IMR-90 (cell line): ENCODE results near the gene ADORA2A. TPM values are rescaled to one million over a fixed set of nuclear protein-coding genes. Genes with fewer than 3 reads are reported as not detected.

ENCODE experiments used
- ATAC-seq: fragments of 200-7000 bp; cut with Tn5 transposase; 2 replicates; pipeline ENCODE4 v1.9.1; 2020; ENCODE audit warnings: low read depth, mild to moderate bottlenecking, moderate library complexity
- BruUV-seq: library from RNA; stranded (reverse); fragments of 400-500 nt; replicated peaks from 2 replicates; lab custom pipeline; 2021; lab: Mats Ljungman, UMichigan
- CTCF ChIA-PET: fragments of 300-600 bp; formaldehyde crosslinking; extraction: SDS; loops from one replicate; lab custom pipeline; 2021; ENCODE audit warnings: antibody characterized with exemption; lab: Yijun Ruan, JAX
- POLR2A ChIA-PET: fragments of 300-600 bp; sonication (Branson Sonifier 250); formaldehyde crosslinking; loops from one replicate; lab custom pipeline; 2022; ENCODE audit warnings: antibody characterized with exemption; ENCODE audit not compliant: unreplicated experiment; lab: Charles Lee
- DNase-seq: peaks from one replicate; pipeline ENCODE4 v3.0.0; 2013
- H2AFZ ChIP-seq: replicated peaks from 2 replicates; pipeline ENCODE3; 2013; ENCODE audit warnings: low read length, mild to moderate bottlenecking; ENCODE audit not compliant: poor library complexity
- H2AK5ac ChIP-seq: 2 replicates; pipeline ENCODE4 v1.6.1; 2013; ENCODE audit warnings: low read depth, low read length, inconsistent platforms
- H2AK9ac ChIP-seq: replicated peaks from 2 replicates; pipeline ENCODE3; 2013; ENCODE audit warnings: mild to moderate bottlenecking, low read depth, low read length, moderate library complexity; ENCODE audit not compliant: poor library complexity
- H2BK120ac ChIP-seq: 2 replicates; pipeline ENCODE4 v1.6.1; 2013; ENCODE audit warnings: low read depth, low read length, inconsistent platforms
- H2BK15ac ChIP-seq: 3 replicates; pipeline ENCODE4 v1.6.1; 2013; ENCODE audit warnings: low read depth, low read length, inconsistent platforms
- H2BK20ac ChIP-seq: 2 replicates; pipeline ENCODE4 v1.6.1; 2013; ENCODE audit warnings: low read depth, mild to moderate bottlenecking, inconsistent platforms, low read length, moderate library complexity
- H2BK5ac ChIP-seq: 2 replicates; pipeline ENCODE4 v1.6.1; 2013; ENCODE audit warnings: mild to moderate bottlenecking, low read depth, low read length, inconsistent platforms; ENCODE audit not compliant: poor library complexity, severe bottlenecking
- H3K14ac ChIP-seq: replicated peaks from 2 replicates; pipeline ENCODE4 v1.6.1; 2013; ENCODE audit warnings: low read depth, low read length, inconsistent platforms
- H3K18ac ChIP-seq: 2 replicates; pipeline ENCODE4 v1.6.1; 2013; ENCODE audit warnings: low read depth, low read length, control low read depth
- H3K23ac ChIP-seq: 2 replicates; pipeline ENCODE4 v1.6.1; 2013; ENCODE audit warnings: low read depth, low read length, inconsistent platforms
- H3K27ac ChIP-seq: 2 replicates; pipeline ENCODE4 v1.5.1; 2013; ENCODE audit warnings: mild to moderate bottlenecking, control low read depth, low read length; ENCODE audit not compliant: insufficient read depth
- H3K27me3 ChIP-seq: 2 replicates; pipeline ENCODE4 v1.6.1; 2013; ENCODE audit warnings: low read length; ENCODE audit not compliant: control insufficient read depth, insufficient read depth
- H3K36me3 ChIP-seq: 2 replicates; pipeline ENCODE4 v1.6.1; 2013; ENCODE audit warnings: low read length, mixed read lengths; ENCODE audit not compliant: control insufficient read depth, insufficient read depth
- H3K4ac ChIP-seq: 2 replicates; pipeline ENCODE4 v1.6.1; 2013; ENCODE audit warnings: low read depth, low read length, inconsistent platforms
- H3K4me1 ChIP-seq: 2 replicates; pipeline ENCODE4 v1.6.1; 2013; ENCODE audit warnings: low read length, mixed read lengths; ENCODE audit not compliant: control insufficient read depth, insufficient read depth
- H3K4me2 ChIP-seq: 2 replicates; pipeline ENCODE4 v1.6.1; 2013; ENCODE audit warnings: low read depth, mild to moderate bottlenecking, control low read depth, low read length, moderate library complexity
- H3K4me3 ChIP-seq: 2 replicates; pipeline ENCODE4 v1.5.1; 2013; ENCODE audit warnings: low read depth, mild to moderate bottlenecking, control low read depth, low read length, moderate library complexity; ENCODE audit not compliant: insufficient read depth
- H3K56ac ChIP-seq: 2 replicates; pipeline ENCODE4 v1.6.1; 2013; ENCODE audit warnings: low read length, inconsistent platforms; ENCODE audit not compliant: insufficient read depth; ENCODE audit errors: extremely low read depth
- H3K79me1 ChIP-seq, 2 experiments: 2 replicates each; pipeline ENCODE4 v1.6.1; 2013; ENCODE audit warnings: low read length in 2 of 2, inconsistent platforms in 1 of 2, low read depth in 1 of 2
- H3K9ac ChIP-seq: 2 replicates; pipeline ENCODE4 v1.6.1; 2013; ENCODE audit warnings: low read depth, low read length, control low read depth
- H3K9me1 ChIP-seq: 2 replicates; pipeline ENCODE4 v1.6.1; 2013; ENCODE audit warnings: low read length, inconsistent platforms; ENCODE audit not compliant: insufficient read depth
- H3K9me3 ChIP-seq: 2 replicates; pipeline ENCODE4 v1.6.1; 2013; ENCODE audit warnings: low read length; ENCODE audit not compliant: control insufficient read depth, insufficient read depth
- H4K20me1 ChIP-seq: 2 replicates; pipeline ENCODE4 v1.6.1; 2013; ENCODE audit warnings: low read length, inconsistent platforms; ENCODE audit not compliant: insufficient read depth
- H4K5ac ChIP-seq: 2 replicates; pipeline ENCODE4 v1.6.1; 2013; ENCODE audit warnings: mild to moderate bottlenecking, low read depth, low read length, control low read depth
- H4K8ac ChIP-seq, 2 experiments: 2 replicates each; pipeline ENCODE4 v1.6.1; 2013; ENCODE audit warnings: low read depth in 2 of 2, low read length in 2 of 2, control low read depth in 1 of 2, inconsistent platforms in 1 of 2
- H4K91ac ChIP-seq: 2 replicates; pipeline ENCODE4 v1.6.1; 2013; ENCODE audit warnings: low read depth, low read length, inconsistent platforms; ENCODE audit not compliant: insufficient read depth
- BHLHE40 ChIP-seq: fragments of 150-350 bp; IDR thresholded peaks from 2 replicates; pipeline ENCODE4 v1.6.1; 2016; ENCODE audit warnings: mild to moderate bottlenecking, low read depth, low read length
- CEBPB ChIP-seq: IDR thresholded peaks from 2 replicates; pipeline ENCODE4 v1.6.1; 2012; ENCODE audit warnings: low read depth, low read length, improper control_type of control experiment
- CHD1 ChIP-seq: IDR thresholded peaks from 2 replicates; pipeline ENCODE4 v1.6.1; 2012; ENCODE audit warnings: low read depth, low read length, improper control_type of control experiment
- CTCF ChIP-seq: conservative IDR thresholded peaks from 2 replicates; pipeline ENCODE4 v1.5.1; 2012; ENCODE audit warnings: mild to moderate bottlenecking, low read depth, low read length, improper control_type of control experiment
- ELK1 ChIP-seq: fragments of 150-350 bp; IDR thresholded peaks from 2 replicates; pipeline ENCODE4 v1.6.1; 2016; ENCODE audit warnings: low read depth, mild to moderate bottlenecking, low read length, moderate library complexity, borderline replicate concordance
- FOS ChIP-seq: fragments of 150-350 bp; IDR thresholded peaks from 2 replicates; pipeline ENCODE4 v1.6.1; 2016; ENCODE audit warnings: low read depth, low read length
- MAZ ChIP-seq: IDR thresholded peaks from 2 replicates; pipeline ENCODE4 v1.6.1; 2012; ENCODE audit warnings: low read depth, mild to moderate bottlenecking, low read length, improper control_type of control experiment, moderate library complexity, borderline replicate concordance
- NFE2L2 ChIP-seq: fragments of 150-350 bp; IDR thresholded peaks from 2 replicates; pipeline ENCODE4 v1.6.1; 2016; ENCODE audit warnings: low read depth, mild to moderate bottlenecking, low read length
- POLR2A ChIP-seq: IDR thresholded peaks from 2 replicates; pipeline ENCODE4 v1.6.1; 2012; ENCODE audit warnings: mild to moderate bottlenecking, low read depth, low read length
- RAD21 ChIP-seq: IDR thresholded peaks from 2 replicates; pipeline ENCODE4 v1.6.1; 2012; ENCODE audit warnings: low read length, improper control_type of control experiment
- RCOR1 ChIP-seq: IDR thresholded peaks from 2 replicates; pipeline ENCODE4 v1.6.1; 2012; ENCODE audit warnings: mild to moderate bottlenecking, low read length, improper control_type of control experiment; ENCODE audit not compliant: insufficient replicate concordance
- SMC3 ChIP-seq: fragments of 150-350 bp; IDR thresholded peaks from 2 replicates; pipeline ENCODE4 v1.6.1; 2016; ENCODE audit warnings: low read depth, mild to moderate bottlenecking, antibody characterized with exemption, low read length, moderate library complexity
- WGBS, 2 experiments: methylation state at CpG; one replicate each; pipeline versions ENCODE4 v1.1.5 to v1.1.7; 2013; ENCODE audit warnings: missing lambda C conversion rate in 2 of 2; ENCODE audit not compliant: insufficient read length in 1 of 2; ENCODE audit errors: extremely low coverage in 2 of 2; 5-methylcytosine and 5-hydroxymethylcytosine counted together
- dilution Hi-C: fragments of 300-500 bp; cut with HindIII; formaldehyde crosslinking; loops from one replicate; pipeline ENCODE4 v1.14.3; 2018; ENCODE audit warnings: low sequenced_read_pairs; ENCODE audit not compliant: unreplicated experiment
- in situ Hi-C: fragments of 300-500 bp; cut with MboI; formaldehyde crosslinking; loops from 3 replicates; pipeline ENCODE4 v1.14.3; 2019; ENCODE audit warnings: low sequenced_read_pairs, inconsistent platforms, mixed read lengths
- intact Hi-C: fragments of 100-400 bp; cut with micrococcal nuclease; formaldehyde crosslinking; loops from 2 replicates; pipeline ENCODE4 v1.10.0; 2022
- polyA plus RNA-seq, 3 experiments: library from polyadenylated mRNA; depleted of rRNA; stranded (reverse); fragments of >200 nt; gene quantifications; 2 replicates each; pipeline ENCODE4 v1.2.3, GENCODE V29; 2012; ENCODE audit warnings: low replicate concordance in 1 of 3
- total RNA-seq: library from RNA; depleted of rRNA; stranded (reverse); fragments of >200 nt; gene quantifications from 2 replicates; pipeline ENCODE4 v1.2.3, GENCODE V29; 2012

ADORA2A gene
- total and polyA plus RNA-seq, 2 of the 4 experiments (the other 2 are of a cell fraction): 0.36 to 1.1 TPM

GRCh38 chr22:24430431-24431308 is 3.3 kb downstream of the ADORA2A start (continued):
- no peak for TF ChIP-seq CEBPB

GRCh38 chr22:24431309-24432034 is 4.1 kb downstream of the ADORA2A start:
- CTCF ChIA-PET: no interaction called here
- H3K9ac ChIP-seq: no peak overlapping the region
- POLR2A ChIA-PET: no interaction called here

More at GRCh38 chr22:24431309-24432034, 4.1 kb downstream of the ADORA2A start:
- H3K56ac ChIP-seq: no peak overlapping the region
- ATAC-seq (no peak), DNase-seq (no peak)
- BruUV-seq: no TSS peak
- H3K14ac ChIP-seq: no peak overlapping the region
- H3K4ac ChIP-seq: no peak overlapping the region
- intact Hi-C loops: no loop called here
- H3K36me3 ChIP-seq: no peaks in the 10 kb centered on the region
- no peaks in the 10 kb centered on the region for H3K9me3 ChIP-seq
- no peak overlapping the region for H4K5ac ChIP-seq
- TF ChIP-seq BHLHE40 (no peak), POLR2A (no peak), CHD1 (no peak), MAZ (no peak), RCOR1 (no peak), CTCF (no peak), RAD21 (no peak), NFE2L2 (no peak), SMC3 (no peak), ELK1 (no peak), CEBPB (no peak), FOS (no peak)
- H2AFZ ChIP-seq: no peak overlapping the region
- peaks cover 2% of the 10 kb centered on the region for H3K9me1 ChIP-seq
- no peak overlapping the region for H2BK20ac ChIP-seq
- H3K79me1 ChIP-seq: no peaks in the 10 kb centered on the region
- no peak overlapping the region for H3K23ac ChIP-seq
- peak overlapping the region; percentile 65 for H2AK9ac ChIP-seq
- peaks cover 12% of the 10 kb centered on the region for H3K4me1 ChIP-seq
- H3K18ac ChIP-seq: no peak overlapping the region
- no peak overlapping the region for H4K8ac ChIP-seq
- no peak overlapping the region for H4K91ac ChIP-seq
- in situ Hi-C loops: no loop called here
- no peak overlapping the region for H3K4me2 ChIP-seq
- H3K27me3 ChIP-seq: peaks cover 7% of the 10 kb centered on the region; the same call in 1 of the 2 replicates
- no peak overlapping the region for H2BK15ac ChIP-seq
- 94% methylated on average over 3 of the region's 9 CpGs; no CpG with 5 or more reads in 1 of the 2 experiments for WGBS, 2 experiments
- no peak overlapping the region; the same call in 1 of the 2 replicates for H2AK5ac ChIP-seq
- no peak overlapping the region for H3K27ac ChIP-seq
- no peak overlapping the region for H3K4me3 ChIP-seq
- no peaks in the 10 kb centered on the region; the same call in 1 of the 2 replicates for H4K20me1 ChIP-seq
- H2BK5ac ChIP-seq: no peak overlapping the region
- H2BK120ac ChIP-seq: no peak overlapping the region
- dilution Hi-C loops: no loop called here
